Heart left ventricle (tissue), 13 donors: ENCODE data around the gene NECAB2.

ENCODE experiments used
- POLR2A ChIP-seq, 2 donors: fragments of 450-650 bp; IDR thresholded peaks; one replicate each; pipeline ENCODE4 v1.6.1; 2017; ENCODE audit warnings: antibody characterized with exemption in 2 of 2, mild to moderate bottlenecking in 2 of 2, moderate library complexity in 2 of 2
- TF ChIP-seq, protein P1 (sequence below), 12 donors: fragments of 200-600 bp; sonication (generic) in 4 of 12; IDR thresholded peaks; one replicate each; pipeline versions ENCODE4 v1.5.0 to v1.8.0; 2018 to 2022; ENCODE audit warnings: antibody characterized with exemption in 12 of 12, mild to moderate bottlenecking in 5 of 12
- donor health status: ischemic (EF 13 %, LVEDD 7.1; RV severe dilation, severe dysfunction).
- donor health status: DM: no; HTN: yes; CAD: no.
- donor health status: DM: no; HTN: no; CAD: no.
- donor health status: ischemic (EF 25% LVEDD 6.9; RV normal size, moderate dysfunction).
- donor health status: ischemic (EF 25% LVEDD 5.7; RV mildly dilated, moderate dysfunction).
- donor health status: ischemic (EF 35%, LVEDD 5.7; RV mildly dilated, moderate dysfunction).
- donor health status: nonischemic (EF 11% LVEDD 7.7; RV severe dilation, severe dysfunction).
- donor health status: DM: yes; HTN: yes; CAD: no.
- donor health status: PGD.
- donor health status: ischemic (EF 29% LVEDD 5.4; RV normal size, mild dysfunction).
- donor health status: nonischemic (EF 23%, LVEDD 6.1; RV moderate dilation, normal function).

DNA sequence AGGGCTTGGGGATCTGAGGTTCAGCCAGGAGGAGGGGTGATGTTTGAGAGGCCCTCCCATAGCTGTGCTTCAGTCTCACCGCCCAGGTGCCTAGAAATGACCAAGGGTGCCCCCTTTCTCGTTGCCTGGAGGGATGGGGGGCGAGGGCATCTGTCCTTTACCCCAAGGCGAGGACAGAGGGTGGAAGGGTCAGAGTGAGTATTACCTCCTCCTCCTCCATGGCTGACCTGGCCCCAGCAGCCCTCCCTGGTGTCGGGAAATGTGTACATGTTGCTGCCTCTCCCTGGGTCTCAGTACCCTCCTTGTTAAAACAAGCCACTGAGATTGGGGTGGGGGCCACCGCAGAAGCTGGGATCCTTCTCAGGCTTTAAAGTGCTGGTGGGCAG, 2.4 kb downstream of the NECAB2 start:
- TF ChIP-seq, protein P1, sequence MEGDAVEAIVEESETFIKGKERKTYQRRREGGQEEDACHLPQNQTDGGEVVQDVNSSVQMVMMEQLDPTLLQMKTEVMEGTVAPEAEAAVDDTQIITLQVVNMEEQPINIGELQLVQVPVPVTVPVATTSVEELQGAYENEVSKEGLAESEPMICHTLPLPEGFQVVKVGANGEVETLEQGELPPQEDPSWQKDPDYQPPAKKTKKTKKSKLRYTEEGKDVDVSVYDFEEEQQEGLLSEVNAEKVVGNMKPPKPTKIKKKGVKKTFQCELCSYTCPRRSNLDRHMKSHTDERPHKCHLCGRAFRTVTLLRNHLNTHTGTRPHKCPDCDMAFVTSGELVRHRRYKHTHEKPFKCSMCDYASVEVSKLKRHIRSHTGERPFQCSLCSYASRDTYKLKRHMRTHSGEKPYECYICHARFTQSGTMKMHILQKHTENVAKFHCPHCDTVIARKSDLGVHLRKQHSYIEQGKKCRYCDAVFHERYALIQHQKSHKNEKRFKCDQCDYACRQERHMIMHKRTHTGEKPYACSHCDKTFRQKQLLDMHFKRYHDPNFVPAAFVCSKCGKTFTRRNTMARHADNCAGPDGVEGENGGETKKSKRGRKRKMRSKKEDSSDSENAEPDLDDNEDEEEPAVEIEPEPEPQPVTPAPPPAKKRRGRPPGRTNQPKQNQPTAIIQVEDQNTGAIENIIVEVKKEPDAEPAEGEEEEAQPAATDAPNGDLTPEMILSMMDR (IDR thresholded peaks at IDR 0.05), result no peak
- TF ChIP-seq POLR2A (IDR thresholded peaks at IDR 0.05), result no peak
